WI38 (cell line): ENCODE data around the gene THAP6.
A peak's percentile ranks its signal among the peaks of the same experiment; 100 is the strongest.
"Not testable (repeated sequence)": the region's sequence is repeated elsewhere in the genome, so short reads cannot be mapped to it uniquely, and the experiment has no call there.

Experiments
- H3K4me3 ChIP-seq: 2 replicates; pipeline ENCODE4 v1.5.1; 2011; ENCODE audit warnings: low read depth, mild to moderate bottlenecking, control low read depth, low read length
- TF ChIP-seq, protein P1 (sequence below): IDR thresholded peaks from 2 replicates; pipeline ENCODE4 v1.5.1; 2012; ENCODE audit warnings: low read depth, mild to moderate bottlenecking, control low read depth, low read length

Gene THAP6

DNA sequence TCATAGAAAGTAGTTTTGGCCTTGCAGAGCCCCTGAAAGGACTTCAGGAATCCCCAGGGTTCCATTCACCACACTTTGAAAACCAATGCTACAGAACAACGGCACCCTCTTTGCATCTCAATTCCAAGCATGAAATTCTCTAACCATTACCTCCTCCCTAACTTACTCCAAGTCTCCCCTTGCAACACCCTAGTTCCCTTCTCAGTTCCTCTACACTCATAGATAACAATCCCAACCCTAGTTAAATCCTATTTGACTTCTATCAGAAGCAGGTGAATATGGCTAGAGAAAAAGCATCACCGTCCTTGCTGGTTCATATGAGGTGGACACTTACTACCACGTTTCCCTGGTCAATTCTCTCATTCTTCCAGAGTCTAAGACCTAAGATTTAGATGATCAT, 2.4 kb upstream of the THAP6 start:
- H3K4me3 ChIP-seq, result peak overlapping the region; percentile 28
- TF ChIP-seq, protein P1, sequence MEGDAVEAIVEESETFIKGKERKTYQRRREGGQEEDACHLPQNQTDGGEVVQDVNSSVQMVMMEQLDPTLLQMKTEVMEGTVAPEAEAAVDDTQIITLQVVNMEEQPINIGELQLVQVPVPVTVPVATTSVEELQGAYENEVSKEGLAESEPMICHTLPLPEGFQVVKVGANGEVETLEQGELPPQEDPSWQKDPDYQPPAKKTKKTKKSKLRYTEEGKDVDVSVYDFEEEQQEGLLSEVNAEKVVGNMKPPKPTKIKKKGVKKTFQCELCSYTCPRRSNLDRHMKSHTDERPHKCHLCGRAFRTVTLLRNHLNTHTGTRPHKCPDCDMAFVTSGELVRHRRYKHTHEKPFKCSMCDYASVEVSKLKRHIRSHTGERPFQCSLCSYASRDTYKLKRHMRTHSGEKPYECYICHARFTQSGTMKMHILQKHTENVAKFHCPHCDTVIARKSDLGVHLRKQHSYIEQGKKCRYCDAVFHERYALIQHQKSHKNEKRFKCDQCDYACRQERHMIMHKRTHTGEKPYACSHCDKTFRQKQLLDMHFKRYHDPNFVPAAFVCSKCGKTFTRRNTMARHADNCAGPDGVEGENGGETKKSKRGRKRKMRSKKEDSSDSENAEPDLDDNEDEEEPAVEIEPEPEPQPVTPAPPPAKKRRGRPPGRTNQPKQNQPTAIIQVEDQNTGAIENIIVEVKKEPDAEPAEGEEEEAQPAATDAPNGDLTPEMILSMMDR, result no peak

DNA sequence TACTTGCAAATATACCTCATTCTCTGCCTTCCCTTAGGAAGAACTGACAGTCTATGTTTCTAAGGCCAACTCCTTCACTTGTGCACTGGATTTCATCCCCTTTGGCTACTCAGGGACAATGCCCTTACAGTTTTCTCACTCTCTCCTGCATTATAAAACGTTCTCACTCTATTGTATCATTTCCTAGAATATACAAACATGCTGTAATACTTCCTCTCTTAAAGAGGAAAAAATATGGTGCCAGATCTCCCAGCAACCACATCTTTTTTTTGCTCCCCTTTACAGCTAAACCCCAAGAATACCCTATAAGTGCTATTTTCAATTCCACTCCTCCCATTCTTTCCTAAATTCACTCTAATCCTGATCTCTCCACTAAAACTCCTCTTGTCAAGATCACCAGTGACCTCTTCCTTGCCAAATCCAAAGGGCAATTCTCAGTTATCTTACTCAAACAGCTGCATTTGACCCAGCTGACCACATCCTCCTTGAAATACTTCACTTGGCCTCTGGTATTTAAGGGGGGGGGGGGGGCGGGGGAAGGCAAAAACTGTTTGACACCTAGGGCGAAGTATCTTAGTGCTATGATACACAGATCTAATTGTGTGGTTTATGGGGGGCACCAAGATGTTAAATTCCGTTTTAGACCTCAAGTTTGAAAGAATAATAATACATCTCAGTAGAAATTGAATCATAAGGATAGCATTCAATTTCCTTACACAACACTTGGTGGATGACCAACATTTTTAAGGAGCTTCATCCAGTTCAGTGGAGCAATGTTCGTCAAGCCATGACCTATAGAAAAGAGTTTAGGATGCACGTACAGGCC, 1.7 kb upstream of the THAP6 start:
- TF ChIP-seq, protein P1, result no peak
- peak overlapping the region; percentile 92 for H3K4me3 ChIP-seq

DNA sequence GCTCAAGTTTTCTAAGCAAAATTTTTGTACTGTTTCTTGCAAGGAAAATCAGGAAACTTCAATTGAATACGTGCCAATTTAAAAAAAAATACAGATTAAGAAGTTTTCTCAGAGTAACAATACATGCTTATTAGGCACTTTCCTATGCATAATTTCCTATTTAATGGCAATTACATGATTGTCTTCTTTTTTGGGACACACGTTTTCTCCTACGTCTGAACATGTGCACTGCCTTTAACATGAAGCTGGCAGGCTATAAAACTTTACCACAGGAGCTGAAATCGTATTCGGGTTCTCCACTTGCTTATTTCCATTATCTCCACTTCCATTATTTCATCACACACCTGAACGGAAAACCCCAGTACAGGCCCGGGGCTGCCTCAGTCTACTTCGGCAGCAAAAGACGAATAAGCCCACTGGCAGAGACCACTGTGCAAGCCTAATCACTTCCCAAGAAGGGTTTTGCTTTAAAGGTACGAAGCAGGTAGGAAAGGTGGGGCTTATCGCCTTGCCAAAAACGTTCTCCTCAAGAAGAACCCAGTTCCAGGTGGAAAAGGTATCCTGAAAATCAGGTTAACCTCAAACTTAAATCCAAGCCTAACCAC, 645 bp upstream of the THAP6 start:
- TF ChIP-seq, protein P1, result no peak
- peak overlapping the region; percentile 92 for H3K4me3 ChIP-seq

DNA sequence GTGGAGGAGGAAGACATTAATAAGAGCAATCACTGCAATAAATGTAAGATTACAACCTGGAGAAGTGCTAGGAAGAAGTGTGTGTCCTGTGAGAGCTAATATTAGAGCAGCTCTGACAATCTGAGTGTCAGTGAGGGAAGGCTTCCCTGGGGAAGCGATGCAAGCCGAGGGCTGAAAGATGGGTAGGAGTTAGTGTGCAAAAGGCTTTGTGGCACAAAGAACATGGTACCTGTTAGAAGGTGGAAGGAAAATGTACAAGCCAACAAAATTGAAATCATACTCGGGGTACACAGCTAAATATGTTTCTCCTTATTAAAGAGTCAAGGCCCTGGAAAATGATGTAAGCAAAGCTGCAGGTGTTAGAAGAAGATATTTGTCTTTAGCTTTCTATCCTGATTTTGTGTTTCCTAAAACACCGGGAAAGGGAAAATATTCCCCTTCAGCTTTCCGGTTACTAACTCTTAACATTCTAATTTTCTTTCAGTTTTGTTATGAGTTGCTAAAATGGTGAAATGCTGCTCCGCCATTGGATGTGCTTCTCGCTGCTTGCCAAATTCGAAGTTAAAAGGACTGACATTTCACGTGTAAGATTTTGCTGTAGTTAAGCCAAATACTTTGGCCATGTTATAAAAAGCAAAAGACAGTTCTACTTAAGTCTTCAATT, 808 bp downstream of the THAP6 start:
- H3K4me3 ChIP-seq, result peak overlapping the region; percentile 92
- TF ChIP-seq, protein P1, result no peak

DNA sequence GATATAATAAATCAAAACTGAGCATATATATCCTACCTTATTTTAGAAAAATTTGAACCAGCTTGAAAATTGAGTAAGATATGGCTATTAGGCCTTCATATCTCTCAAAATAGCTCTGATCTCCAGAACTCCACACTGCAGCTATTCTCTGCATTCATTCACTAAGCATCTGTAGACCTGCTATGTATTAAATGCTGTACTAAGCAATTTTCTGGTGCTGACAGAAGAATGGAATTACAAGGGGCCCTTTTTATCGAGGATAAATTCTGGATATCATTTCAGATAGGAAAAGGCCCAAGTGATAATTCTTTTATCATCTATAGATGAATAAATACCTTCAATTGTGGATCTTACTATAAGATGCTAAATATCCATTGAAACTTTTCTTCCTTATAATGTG, 1.9 kb downstream of the THAP6 start:
- H3K4me3 ChIP-seq, result no peak overlapping the region
- TF ChIP-seq, protein P1, result no peak

DNA sequence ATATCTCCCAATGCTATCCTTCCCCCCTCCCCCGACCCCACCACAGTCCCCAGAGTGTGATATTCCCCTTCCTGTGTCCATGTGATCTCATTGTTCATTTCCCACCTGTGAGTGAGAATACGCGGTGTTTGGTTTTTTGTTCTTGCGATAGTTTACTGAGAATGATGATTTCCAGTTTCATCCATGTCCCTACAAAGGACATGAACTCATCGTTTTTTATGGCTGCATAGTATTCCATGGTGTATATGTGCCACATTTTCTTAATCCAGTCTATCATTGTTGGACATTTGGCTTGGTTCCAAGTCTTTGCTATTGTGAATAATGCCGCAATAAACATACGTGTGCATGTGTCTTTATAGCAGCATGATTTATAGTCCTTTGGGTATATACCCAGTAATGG, 5.2 kb downstream of the THAP6 start:
- not testable (repeated sequence) for H3K4me3 ChIP-seq

DNA sequence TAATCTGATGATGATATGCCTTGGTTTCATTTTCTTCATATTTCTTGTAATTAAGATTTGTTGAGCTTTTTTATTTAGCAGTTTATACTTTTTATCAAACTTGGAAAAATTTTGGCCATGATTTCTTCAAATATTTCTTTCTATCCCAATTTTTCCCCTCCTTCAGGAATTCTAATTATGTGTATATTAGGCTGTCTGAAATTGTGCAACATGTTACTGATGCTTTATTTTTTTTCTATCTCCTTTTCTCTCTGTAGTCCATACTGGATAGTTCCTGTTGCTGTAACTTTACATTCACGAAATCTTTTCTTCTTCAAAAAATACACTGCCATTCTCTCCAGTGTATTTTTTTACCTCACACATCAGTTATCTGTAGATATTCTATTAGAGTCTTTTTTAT, 10.8 kb downstream of the THAP6 start:
- no peak overlapping the region for H3K4me3 ChIP-seq
- TF ChIP-seq, protein P1, result no peak
